NCI-H82 (cell line): Measurements from ENCODE around the gene MAPKAP1.

Source experiments
- DNase-seq: peaks from one replicate; lab custom pipeline; 2025; lab: John Stamatoyannopoulos, UW

MAPKAP1 gene

GRCh38 chr9:125457357-125457756 is 249.7 kb downstream of the MAPKAP1 start:
- DNase-seq, result no peak

- DNase-seq, result no peak
Observed at GRCh38 chr9:125455876-125456275, 251.1 kb downstream of the MAPKAP1 start.

DNA sequence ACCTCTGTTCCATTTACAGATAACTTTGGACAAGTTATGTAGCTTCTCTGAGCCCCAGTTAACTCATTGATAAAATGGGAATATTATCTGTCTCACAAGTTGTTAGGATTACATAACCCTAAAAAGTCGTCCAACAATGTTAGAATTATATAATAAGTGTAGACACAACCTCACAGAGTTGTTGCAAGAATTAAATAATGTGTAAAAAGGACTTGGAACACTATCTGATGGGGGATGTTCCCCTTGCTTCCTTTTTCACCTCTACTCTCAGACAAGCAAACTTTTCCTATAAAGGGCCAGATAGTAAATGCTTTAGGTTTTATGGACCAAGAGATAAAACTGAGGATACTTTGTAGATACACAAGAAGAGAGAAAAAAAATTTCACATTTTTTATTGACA is 251.9 kb downstream of the MAPKAP1 start:
- no peak for DNase-seq

DNA sequence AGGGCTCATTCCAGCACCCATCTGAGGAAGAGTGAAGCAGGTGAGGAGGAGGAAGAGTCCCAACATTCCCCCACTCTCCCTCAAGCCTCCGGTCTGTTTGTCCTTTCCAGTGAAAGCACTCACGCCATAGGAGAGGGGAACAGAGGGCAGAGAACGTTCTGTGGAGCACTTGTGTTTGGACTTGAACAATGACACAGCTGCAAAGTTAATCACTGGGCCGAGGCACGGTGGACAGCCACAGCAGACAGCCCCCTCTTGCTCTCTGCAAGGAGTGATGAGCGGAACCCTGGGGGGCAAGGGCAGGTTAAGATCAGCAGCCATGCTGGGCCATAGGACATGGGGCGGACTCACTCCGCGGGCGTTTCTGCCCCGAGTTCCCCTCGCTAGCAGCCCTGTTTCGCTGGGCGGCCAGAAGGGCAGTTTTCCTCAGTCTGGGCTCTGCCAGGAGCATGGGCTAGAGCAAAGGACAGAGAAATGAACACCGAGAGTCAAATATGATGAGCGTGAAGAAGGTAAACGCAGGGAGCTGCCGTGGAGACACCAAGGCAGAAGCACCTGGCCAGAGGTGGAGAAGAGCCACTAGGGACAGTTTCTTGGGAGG is 259.7 kb downstream of the MAPKAP1 start:
- no peak for DNase-seq

DNA sequence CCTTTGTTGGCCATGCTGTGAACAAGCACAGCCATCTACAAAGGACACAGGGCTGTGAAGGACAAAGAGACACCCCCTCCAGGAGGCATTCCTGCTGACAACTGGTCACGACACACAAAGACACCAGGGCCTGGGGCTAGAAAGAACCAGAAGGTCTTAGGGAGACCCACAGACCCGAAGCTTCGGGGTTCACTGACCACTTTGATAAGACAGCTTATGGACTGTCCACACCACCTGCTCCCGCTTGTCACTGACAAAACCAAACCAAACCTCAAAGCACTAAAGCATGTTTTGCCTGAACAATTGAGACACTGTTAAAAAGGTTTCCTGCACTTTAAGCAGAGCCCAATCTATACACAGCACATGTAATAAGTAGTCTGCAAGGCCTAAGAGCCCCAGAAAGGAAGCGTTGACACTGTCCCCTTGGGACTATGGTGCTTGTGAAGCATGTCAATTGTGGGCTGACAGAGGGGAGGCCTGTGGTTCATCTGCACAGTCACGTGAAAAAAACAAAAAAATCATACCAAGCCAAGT is 260.4 kb downstream of the MAPKAP1 start:
- DNase-seq, result no peak

GRCh38 chr9:125444956-125445506 is 262.0 kb downstream of the MAPKAP1 start:
- DNase-seq, result no peak

- DNase-seq, result no peak
Observed at GRCh38 chr9:125444166-125444565, 262.8 kb downstream of the MAPKAP1 start.

DNA sequence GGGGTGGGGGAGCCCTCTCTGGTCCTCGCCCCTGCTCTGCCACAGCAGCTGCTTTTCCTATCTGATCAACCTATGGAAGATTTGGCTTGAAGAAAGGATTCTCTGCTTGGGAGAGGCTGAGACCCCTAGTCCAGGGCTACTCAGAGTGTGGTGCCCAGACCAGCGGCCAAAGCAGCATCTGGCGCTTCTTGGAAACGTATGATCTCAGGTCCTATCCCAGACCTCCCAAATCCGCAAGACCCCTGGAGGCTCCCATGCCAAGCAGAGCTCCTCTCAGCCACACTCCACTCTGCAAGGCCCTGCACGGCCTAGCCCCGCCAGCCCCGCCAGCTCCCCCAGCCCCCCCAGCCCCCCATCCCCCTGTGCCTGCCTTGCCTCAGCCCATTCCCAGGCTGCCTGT is 263.6 kb downstream of the MAPKAP1 start:
- DNase-seq, result no peak

- no peak for DNase-seq
Observed at GRCh38 chr9:125442452-125442851, 264.6 kb downstream of the MAPKAP1 start.

- no peak for DNase-seq
Observed at GRCh38 chr9:125440411-125440810, 266.6 kb downstream of the MAPKAP1 start.

DNA sequence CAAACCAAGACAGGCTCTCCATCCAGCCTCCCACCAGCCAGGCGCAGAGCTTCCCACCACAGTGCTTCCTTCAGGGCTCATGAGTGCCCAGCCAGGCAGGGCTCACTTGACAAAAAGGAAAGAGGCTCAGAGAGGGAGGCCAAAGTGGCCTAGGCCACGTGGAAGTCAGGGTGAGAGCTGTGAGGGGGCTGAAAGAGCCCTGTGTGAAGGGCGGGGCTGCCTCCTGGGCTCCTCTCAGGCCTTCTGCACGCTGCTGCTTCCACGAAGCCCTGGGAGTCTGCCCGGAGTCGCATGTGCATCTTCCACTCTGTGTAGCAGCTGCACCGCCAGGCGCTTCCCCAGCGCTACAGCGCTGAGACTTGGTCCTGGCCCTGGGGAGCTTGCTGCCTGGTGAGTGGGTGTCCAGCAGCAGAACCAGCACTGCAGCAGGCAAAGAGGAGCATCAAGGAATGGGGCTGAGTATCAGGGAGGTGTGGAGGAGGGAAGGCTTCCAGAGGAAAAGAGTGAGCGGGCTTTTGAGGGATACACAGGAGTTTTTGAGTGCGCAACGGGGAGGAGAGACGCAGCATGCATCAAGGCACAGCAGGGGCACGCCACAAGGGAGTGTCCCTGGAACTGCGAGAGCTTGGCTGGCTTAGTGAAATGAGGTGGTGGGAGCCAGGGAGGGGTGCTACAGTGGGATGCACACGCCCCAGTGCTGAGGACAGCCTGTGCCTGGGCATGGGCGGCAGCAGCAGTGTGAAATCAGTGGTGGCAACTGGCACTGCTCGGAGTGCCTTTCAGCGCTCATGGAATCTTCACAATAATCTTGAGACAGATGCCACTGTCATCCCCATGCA is 267.4 kb downstream of the MAPKAP1 start:
- no peak for DNase-seq

- DNase-seq, result no peak
Observed at GRCh38 chr9:125438506-125439433, 268.2 kb downstream of the MAPKAP1 start.

GRCh38 chr9:125437771-125438221 is 269.2 kb downstream of the MAPKAP1 start:
- DNase-seq, result no peak

GRCh38 chr9:125436613-125437443 is 270.2 kb downstream of the MAPKAP1 start:
- DNase-seq, result no peak

- DNase-seq, result no peak
Observed at GRCh38 chr9:125435776-125436612, 271.0 kb downstream of the MAPKAP1 start.

GRCh38 chr9:125434986-125435775 is 271.8 kb downstream of the MAPKAP1 start:
- DNase-seq, result no peak

GRCh38 chr9:125433461-125434011 is 273.5 kb downstream of the MAPKAP1 start:
- DNase-seq, result peak; percentile 97

DNA sequence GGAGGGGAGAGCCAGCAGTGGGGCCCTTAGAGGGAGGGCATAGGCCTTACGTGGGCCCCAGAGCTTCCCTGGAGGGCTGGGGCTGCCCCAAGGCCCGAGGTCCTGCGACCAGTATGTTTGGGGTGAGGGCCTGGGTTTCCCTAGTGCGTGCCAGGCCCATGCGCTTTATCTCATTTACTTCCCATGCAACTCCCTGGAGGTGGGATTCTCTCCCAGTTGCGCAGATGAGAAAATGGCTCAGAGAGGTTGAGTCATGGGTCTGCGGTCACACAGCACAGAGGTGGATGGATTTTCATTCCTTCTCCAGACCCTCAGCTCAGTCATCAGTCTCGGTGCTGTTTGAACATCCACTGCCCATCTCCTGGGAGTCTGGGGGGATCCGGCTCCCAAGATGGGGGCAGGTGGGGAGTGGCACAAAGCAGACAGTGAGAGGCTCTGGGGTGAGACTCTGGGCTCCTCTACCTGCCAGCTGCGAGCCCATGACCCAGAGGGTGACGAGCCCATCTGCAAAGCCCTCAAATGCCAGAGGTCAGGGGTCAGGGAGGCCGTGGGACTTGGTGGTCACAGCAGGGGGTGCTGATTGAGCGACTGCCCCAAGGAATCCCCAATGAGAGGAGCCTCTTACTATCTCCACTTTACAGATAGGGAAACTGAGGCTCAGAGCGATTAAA is 274.2 kb downstream of the MAPKAP1 start:
- no peak for DNase-seq
